IPS-15b (cell line): ENCODE data around the gene PDXK.
"Not testable (repeated sequence)": the region's sequence is repeated elsewhere in the genome, so short reads cannot be mapped to it uniquely, and the experiment has no call there.

Experiments used
- H3K27me3 ChIP-seq: one replicate; pipeline ENCODE4 v1.6.1; 2013; ENCODE audit warnings: low read length; ENCODE audit not compliant: control insufficient read depth, insufficient read depth
- H3K36me3 ChIP-seq: one replicate; pipeline ENCODE4 v1.6.1; 2013; ENCODE audit warnings: low read length; ENCODE audit not compliant: control insufficient read depth, insufficient read depth
- H3K4me1 ChIP-seq: one replicate; pipeline ENCODE4 v1.6.1; 2013; ENCODE audit warnings: mild to moderate bottlenecking, low read length; ENCODE audit not compliant: control insufficient read depth, insufficient read depth
- H3K4me3 ChIP-seq: one replicate; pipeline ENCODE4 v1.5.1; 2013; ENCODE audit warnings: low read depth, low read length
- H3K9ac ChIP-seq: one replicate; pipeline ENCODE4 v1.6.1; 2013; ENCODE audit warnings: low read depth, mild to moderate bottlenecking, low read length
- H3K9me3 ChIP-seq: one replicate; pipeline ENCODE4 v1.6.1; 2013; ENCODE audit warnings: mild to moderate bottlenecking, low read length; ENCODE audit not compliant: control insufficient read depth, insufficient read depth

PDXK gene

DNA sequence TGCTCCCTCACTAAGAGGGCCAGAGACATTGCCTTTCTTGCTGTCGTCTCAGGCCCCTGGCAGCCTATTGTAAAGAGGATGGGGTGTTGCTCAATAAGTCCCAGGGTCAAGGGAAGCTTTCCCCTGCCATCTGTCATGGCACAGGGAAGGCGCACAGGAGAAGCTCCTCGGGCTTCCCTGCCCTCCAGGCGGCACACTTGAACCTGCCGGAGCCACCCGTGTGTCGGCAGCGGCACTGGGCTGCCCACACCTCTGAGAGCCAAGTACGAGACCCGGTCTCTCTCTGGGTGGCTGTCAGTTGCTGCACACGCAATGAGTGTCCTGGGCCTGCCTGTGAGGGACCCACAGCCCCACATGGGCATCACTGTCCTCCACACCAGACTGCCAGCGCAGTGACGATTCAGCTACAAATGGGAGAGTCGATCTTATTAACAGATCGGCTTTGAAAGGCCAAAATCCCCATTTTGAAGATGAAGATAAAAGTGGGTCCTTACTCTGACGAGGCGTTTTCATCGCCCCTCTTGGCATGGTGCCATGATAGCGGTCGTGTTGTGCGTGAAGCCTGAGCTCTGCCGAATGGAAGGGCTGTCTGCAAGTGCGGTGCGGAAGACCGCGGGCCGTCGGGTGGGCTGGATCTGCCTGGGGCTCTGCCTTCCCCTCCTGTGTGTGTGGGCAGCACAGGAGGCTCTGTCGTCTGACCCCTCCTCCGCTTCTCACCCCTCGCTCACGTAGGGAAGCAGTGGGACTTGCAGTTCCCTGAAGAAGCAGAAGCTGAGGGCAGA is 29.2 kb upstream of the PDXK start:
- peaks cover 80% of the 10 kb centered on the region for H3K36me3 ChIP-seq
- H3K9ac ChIP-seq = no peak overlapping the region
- H3K27me3 ChIP-seq = no peaks in the 10 kb centered on the region
- no peaks in the 10 kb centered on the region for H3K4me1 ChIP-seq
- H3K4me3 ChIP-seq = no peak overlapping the region
- no peaks in the 10 kb centered on the region for H3K9me3 ChIP-seq

DNA sequence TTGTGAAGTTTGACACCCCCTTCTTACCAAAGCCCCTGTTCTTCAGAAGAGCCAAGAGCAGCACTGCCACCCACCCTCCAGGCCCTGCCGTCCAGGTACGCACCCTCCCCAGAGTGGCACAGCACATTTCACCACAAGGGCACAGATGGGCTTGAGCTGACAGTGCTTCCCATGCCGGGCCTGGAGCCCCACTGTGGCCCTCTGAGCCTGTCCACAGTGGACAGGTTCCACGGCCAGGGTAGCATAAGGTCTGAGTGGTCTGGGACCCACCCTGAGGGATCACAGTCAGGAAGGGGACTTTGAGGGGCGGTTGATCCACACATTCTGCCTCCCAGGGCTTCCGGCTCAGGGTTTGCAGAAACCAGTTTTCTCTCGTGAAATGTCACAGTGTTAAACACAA is 28.6 kb upstream of the PDXK start:
- H3K36me3 ChIP-seq = peaks cover 76% of the 10 kb centered on the region

DNA sequence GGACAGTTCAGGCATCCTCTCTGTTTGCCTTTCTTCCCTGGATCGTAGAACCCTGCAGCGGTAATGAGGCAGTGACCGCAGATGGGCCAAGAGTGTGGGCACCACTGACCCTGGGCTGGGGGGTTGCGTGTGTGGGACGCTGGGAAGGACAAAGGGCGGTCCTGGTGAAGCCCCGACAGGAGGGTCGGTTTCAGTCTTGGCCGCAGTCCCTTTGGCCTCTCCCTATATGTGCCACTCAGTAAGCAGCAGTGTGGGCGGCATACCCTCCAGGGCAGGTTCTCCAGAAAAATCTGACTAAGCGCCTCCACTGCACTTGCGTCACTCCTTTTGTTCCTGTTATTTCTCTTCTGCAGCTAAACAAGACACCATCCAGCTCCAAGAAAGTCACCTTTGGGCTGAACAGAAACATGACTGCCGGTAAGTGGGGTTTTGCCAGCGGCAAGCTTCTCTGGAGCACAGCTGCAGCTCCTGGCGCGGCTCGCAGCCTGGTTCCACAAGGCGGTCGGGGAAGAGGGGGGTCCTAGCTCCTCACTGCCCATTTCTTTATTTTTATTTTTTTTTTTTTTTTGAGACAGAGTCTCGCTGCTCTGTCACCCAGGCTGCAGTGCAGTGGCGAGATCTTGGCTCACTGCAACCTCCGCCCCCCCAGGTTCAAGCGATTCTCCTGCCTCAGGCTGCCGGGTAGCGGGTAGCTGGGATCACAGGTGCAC is 27.7 kb upstream of the PDXK start:
- Histone ChIP-seq H3K36me3 (peaks cover 70% of the 10 kb centered on the region), H3K4me3 (no peak overlapping the region), H3K9me3 (no peaks in the 10 kb centered on the region), H3K4me1 (no peaks in the 10 kb centered on the region), H3K27me3 (no peaks in the 10 kb centered on the region), H3K9ac (no peak overlapping the region)

More for the DNA sequence above, 28.6 kb upstream of the PDXK start:
- H3K4me1 ChIP-seq = no peaks in the 10 kb centered on the region
- H3K9ac ChIP-seq = no peak overlapping the region
- H3K27me3 ChIP-seq = no peaks in the 10 kb centered on the region
- H3K4me3 ChIP-seq = no peak overlapping the region
- no peaks in the 10 kb centered on the region for H3K9me3 ChIP-seq

DNA sequence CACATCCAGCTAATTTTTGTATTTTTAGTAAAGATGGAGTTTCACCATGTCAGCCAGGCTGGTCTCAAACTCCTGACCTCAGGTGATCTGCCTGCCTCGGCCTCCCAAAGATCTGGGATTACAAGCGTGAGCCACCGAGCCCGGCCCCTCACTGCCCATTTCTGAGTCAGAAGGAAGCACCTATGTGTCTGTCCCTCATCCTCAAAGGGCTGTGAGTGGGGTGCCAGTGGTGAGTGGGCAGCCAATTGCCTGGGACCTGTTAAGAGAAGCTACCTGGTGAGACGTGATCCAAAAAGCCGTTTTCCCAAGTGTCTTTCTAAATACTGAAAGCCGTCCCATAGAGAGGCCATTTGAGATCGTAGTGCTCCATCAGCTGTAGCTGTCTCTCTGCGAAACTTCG is 27.1 kb upstream of the PDXK start:
- no peak overlapping the region for H3K9ac ChIP-seq
- no peaks in the 10 kb centered on the region for H3K27me3 ChIP-seq
- no peak overlapping the region for H3K4me3 ChIP-seq
- no peaks in the 10 kb centered on the region for H3K4me1 ChIP-seq
- peaks cover 67% of the 10 kb centered on the region for H3K36me3 ChIP-seq
- H3K9me3 ChIP-seq = no peaks in the 10 kb centered on the region

DNA sequence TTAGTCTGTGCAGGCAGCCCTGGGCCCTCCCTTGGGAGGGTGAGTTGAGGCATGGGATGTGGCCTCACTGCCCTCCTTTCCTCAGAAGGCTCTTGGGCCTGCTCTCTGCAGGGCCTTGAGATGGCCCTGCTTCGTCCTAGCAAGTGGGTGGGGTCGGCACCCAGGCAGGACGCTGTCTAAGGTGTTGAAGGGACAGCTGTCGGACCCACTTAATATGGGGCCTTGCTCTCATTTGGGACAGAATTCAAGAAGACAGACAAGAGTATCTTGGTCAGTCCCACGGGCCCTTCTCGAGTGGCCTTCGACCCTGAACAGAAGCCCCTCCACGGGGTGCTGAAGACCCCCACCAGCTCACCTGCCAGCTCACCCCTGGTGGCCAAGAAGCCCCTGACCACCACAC is 26.0 kb upstream of the PDXK start:
- H3K36me3 ChIP-seq = peaks cover 58% of the 10 kb centered on the region
- H3K4me1 ChIP-seq = no peaks in the 10 kb centered on the region
- H3K9ac ChIP-seq = no peak overlapping the region
- H3K9me3 ChIP-seq = no peaks in the 10 kb centered on the region
- H3K27me3 ChIP-seq = no peaks in the 10 kb centered on the region
- H3K4me3 ChIP-seq = no peak overlapping the region

DNA sequence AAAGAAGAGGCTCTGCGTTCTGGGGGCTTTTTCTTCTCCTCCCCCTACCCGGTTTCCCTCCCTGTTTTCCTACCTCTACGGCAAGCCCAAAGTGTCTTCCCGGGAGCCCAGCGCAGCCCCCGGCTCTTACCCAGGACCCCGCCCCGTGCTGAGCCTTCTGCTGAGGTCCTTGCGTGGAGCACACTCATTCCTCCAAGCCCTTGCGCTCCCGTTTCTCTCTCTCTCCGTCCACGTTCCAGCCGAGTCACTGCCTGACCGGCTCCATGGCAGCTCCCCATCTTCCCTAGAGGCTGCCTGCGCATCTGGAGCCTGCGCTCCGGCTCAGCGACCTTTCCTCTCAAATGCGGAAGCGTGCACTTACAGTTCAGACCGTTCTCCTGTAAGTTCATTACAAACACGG is 24.9 kb upstream of the PDXK start:
- H3K4me1 ChIP-seq = no peaks in the 10 kb centered on the region
- H3K27me3 ChIP-seq = no peaks in the 10 kb centered on the region
- no peak overlapping the region for H3K9ac ChIP-seq
- H3K9me3 ChIP-seq = no peaks in the 10 kb centered on the region
- peaks cover 49% of the 10 kb centered on the region for H3K36me3 ChIP-seq
- no peak overlapping the region for H3K4me3 ChIP-seq

DNA sequence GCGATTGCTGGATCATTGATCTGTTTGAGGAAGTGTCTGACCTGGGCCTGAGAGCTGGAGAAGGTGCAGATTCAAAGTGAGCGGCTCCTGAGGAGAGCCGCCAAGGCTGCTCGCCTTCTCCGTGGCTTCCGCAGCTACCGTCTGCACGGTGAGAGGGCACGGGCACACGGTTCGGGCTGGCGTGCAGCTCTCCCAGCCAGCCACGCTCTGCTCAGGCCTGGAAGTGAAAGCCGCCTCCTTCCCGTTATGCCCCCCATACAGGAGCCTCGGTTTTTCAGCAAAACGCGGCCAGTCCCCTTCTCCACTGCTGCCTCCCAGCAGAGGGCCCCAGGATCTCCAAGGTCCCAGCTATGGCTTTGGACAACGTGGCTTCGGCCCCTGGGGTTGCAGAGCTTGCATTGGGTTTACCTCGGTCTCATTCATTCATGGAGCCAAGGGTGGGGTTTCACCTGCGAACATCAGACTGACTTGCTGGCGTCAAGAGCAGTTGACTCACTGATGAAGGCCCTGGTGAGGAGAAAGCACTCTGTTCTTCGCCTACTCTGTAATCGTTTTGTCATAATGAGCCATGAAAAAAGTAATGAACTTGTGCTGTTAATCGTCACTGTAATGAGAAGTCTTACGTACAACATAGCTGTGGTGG is 24.4 kb upstream of the PDXK start:
- no peaks in the 10 kb centered on the region for H3K4me1 ChIP-seq
- H3K4me3 ChIP-seq = no peak overlapping the region
- H3K27me3 ChIP-seq = no peaks in the 10 kb centered on the region
- H3K9me3 ChIP-seq = no peaks in the 10 kb centered on the region
- peaks cover 43% of the 10 kb centered on the region for H3K36me3 ChIP-seq
- H3K9ac ChIP-seq = no peak overlapping the region

DNA sequence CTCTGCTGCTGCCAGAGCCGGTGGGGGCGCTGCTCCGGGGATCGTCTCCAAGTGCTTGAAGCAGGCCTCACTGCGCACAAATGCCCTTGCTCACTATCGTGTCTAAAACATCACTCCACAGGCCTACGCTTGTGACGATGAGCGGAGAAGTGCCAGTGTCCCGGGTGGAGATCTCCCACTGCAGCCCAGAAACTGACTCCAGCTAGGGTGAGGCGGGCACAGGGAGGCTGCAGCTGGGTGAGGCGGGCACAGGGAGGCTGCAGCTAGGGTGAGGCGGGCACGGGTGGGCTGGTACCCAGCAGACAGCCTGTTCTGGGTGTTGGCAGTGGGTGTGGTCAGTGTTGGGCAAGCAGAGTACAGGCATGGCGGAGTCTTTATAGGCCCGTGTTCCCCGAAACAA is 22.7 kb upstream of the PDXK start:
- Histone ChIP-seq H3K4me1 (no peaks in the 10 kb centered on the region), H3K9ac (no peak overlapping the region), H3K4me3 (no peak overlapping the region), H3K9me3 (no peaks in the 10 kb centered on the region), H3K27me3 (no peaks in the 10 kb centered on the region), H3K36me3 (peaks cover 27% of the 10 kb centered on the region)

DNA sequence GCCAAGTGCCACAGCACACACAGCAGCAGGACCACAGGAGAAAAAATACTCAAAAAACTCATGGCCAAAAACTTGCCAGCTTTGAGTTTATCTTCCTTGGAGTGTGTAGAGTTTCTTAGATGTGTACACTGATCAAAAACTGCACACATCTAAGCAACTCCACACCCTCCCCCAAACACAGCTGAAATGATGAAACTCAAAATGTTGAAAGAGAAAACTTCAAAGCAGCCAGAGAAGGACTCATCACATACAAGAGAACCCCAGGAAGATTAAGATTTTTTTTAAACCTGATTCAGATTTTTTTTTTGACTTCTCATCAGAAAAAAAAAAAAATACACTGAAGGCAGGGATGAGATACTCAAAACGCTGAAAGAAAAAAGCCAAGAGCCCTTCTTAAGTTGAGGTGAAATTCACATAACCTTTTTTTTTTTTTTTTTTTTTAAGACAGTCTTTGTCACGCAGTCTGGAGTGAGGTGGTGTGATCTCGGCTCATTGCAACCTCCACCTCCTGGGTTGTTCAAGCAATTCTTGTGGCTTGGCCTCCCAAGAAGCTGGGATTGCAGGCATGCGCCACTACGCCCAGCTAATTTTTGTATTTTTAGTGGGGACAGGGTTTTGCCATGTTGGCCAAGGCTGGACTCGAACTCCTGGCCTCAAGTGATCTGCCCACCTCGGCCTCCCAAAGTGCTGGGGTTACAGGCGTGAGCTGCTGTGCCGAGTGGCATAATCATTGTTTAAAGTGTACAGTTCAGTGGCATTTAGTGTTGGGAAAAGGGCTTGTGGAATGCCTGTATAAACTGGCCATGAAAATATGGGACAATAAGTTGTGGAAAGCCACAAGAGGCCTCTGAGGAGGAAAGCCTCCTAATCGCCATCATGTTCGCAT is 20.9 kb upstream of the PDXK start:
- Histone ChIP-seq H3K9me3 (no peaks in the 10 kb centered on the region), H3K27me3 (no peaks in the 10 kb centered on the region), H3K36me3 (peaks cover 16% of the 10 kb centered on the region), H3K9ac (no peak overlapping the region), H3K4me3 (no peak overlapping the region), H3K4me1 (no peaks in the 10 kb centered on the region)

DNA sequence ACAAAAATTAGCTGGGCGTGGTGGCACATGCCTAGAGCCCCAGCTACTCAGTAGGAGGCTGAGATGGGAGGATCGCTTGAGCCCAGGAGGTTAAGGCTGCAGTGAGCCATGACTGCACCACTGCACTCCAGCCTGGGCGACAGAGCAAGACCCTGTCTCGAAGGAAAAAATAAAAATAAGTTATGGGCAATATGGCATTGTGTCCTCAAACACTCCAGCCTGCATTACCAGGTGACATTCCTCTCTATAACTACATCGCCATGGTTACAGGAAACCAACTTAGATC is 19.5 kb upstream of the PDXK start:
- H3K27me3 ChIP-seq, H3K4me1 ChIP-seq, H3K36me3 ChIP-seq, H3K4me3 ChIP-seq, H3K9me3 ChIP-seq, H3K9ac ChIP-seq: not testable (repeated sequence)

DNA sequence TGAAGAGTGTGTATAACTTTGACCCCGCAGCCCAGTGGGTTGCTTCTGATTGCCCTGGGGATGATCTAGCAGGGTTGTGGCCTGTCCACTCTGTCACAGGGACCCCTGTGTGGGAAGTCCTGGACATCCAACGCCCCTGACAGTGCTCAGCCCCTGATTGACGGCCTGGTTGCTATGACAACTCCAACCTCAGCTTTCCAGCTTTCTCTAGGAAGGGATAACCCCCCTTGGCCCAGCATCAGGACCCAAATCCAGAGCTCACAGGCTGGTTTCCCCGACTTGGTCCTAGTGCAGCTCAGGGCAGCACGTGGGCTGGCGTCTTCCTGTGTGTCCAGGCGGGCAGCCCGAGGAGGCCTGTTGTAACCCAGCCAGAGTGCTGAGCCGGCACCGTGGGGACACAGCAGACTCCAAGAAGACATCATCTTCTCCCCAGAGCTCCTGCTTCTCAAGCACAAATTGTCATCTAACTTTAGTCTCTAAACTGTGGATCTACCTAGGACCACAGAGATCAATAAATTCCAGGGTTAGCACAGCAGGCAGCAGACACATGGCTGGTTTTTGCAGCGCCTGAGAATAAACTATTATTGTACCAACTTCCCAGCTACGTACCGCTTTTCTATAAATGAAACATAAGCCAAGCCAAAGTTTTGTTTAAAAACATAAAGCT is 18.9 kb upstream of the PDXK start:
- Histone ChIP-seq H3K9me3 (no peaks in the 10 kb centered on the region), H3K4me3 (no peak overlapping the region), H3K4me1 (no peaks in the 10 kb centered on the region), H3K36me3 (peaks cover 3% of the 10 kb centered on the region), H3K27me3 (no peaks in the 10 kb centered on the region), H3K9ac (no peak overlapping the region)
